Mucosa of descending colon (tissue), 3 donors: ENCODE measurements around the gene PGGT1B. TPM values are rescaled to one million over a fixed set of nuclear protein-coding genes. Genes with fewer than 3 reads are reported as not detected.

Source experiments
- ATAC-seq: fragments of 200-7000 bp; cut with Tn5 transposase; one replicate; pipeline ENCODE4 v1.9.1; 2020; ENCODE audit warnings: mild to moderate bottlenecking, moderate library complexity
- DNase-seq, 3 donors: peaks; one replicate each; pipeline ENCODE4 v3.0.0-alpha.2; 2020
- H3K36me3 ChIP-seq: fragments of 200-600 bp; one replicate; pipeline ENCODE4 v1.8.0; 2021; ENCODE audit warnings: low read depth, mild to moderate bottlenecking
- H3K4me1 ChIP-seq: fragments of 200-600 bp; one replicate; pipeline ENCODE4 v1.8.0; 2021; ENCODE audit warnings: low read depth, mild to moderate bottlenecking
- H3K4me3 ChIP-seq: fragments of 200-600 bp; one replicate; pipeline ENCODE4 v1.8.0; 2021; ENCODE audit warnings: mild to moderate bottlenecking
- H3K9me3 ChIP-seq: fragments of 200-600 bp; one replicate; pipeline ENCODE4 v1.8.0; 2021; ENCODE audit warnings: mild to moderate bottlenecking
- CTCF ChIP-seq: fragments of 200-600 bp; IDR thresholded peaks from one replicate; pipeline ENCODE4 v1.8.0; 2022; ENCODE audit warnings: antibody characterized with exemption, mild to moderate bottlenecking
- intact Hi-C, 2 donors: fragments of 100-400 bp; cut with DNase I in 1 of 2; cut with micrococcal nuclease in 1 of 2; formaldehyde crosslinking; loops; one replicate each; pipeline versions ENCODE4 v1.11.0 to v1.11.1; 2022; cut with DNase I, micrococcal nuclease
- total RNA-seq, 3 donors: library from RNA; stranded (reverse); fragmentation: NEBNext Ultra II Directional in 2 of 3; extraction: Animal tissue kit (Norgen Biotek cat#: 25700) in 2 of 3; gene quantifications; one replicate each; pipeline versions ENCODE4 v1.2.1 to v1.2.4, GENCODE V29; 2021 to 2023
- donor health status: DM: no; HTN: no; CAD: no; lungs with moderate emphysema.
- donor health status: DM: no; HTN: no; CAD: no.
- donor health status: DM: no; HTN: yes; CAD: no.

The PGGT1B gene
- total RNA-seq, 3 donors from 2014 or later, result 62.1 to 75.8 (median 72.6) TPM

DNA sequence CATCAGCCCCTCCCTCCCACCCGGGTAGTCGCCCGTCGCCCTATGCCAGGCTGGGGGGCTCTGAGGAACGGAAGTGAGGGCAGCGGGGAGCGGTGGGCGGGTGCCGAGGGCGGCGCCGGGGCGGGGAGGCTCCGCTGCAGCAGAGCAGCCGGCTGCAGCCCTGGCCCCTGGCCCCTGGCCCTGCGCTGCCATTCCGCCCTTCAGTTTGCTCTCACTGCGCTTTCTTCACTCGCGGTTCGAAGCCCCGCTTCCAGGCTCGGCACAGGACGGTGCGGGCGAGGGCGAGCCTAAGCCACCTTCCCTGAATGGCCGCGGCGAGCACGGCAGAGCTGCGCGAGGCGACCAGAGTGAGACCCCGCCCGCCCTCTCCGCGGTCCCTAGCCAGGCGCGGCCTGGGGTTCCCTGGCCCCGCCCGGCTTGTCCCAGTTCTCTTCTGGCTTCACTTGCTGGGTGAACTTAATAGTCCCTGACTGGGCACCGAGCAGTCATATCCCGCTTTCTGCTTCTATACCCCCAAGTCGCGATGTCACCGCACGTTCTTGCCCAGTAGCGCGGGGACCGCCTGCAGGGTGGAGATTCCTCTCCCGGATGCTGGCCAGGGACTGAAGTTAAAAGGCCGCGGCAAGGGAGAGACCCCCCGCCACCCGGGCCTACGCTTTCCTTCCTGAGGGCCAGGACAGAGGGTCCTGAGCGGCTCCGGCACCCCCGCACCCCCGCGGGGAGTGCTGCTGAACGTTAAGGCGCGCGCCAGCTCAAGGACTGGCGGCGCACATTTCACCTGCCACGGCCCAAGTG lies 92.3 kb downstream of the PGGT1B start:
- Histone ChIP-seq H3K4me1 (peaks cover 4% of the 10 kb centered on the region), H3K36me3 (no peaks in the 10 kb centered on the region), H3K9me3 (peaks cover 3% of the 10 kb centered on the region), H3K4me3 (peak overlapping the region; percentile 50)
- no peak for TF ChIP-seq CTCF
- peak; percentile 77 for ATAC-seq
- intact Hi-C loops, result no loop called here
- DNase-seq, result peak in 1 of 3 donors; percentile 63

DNA sequence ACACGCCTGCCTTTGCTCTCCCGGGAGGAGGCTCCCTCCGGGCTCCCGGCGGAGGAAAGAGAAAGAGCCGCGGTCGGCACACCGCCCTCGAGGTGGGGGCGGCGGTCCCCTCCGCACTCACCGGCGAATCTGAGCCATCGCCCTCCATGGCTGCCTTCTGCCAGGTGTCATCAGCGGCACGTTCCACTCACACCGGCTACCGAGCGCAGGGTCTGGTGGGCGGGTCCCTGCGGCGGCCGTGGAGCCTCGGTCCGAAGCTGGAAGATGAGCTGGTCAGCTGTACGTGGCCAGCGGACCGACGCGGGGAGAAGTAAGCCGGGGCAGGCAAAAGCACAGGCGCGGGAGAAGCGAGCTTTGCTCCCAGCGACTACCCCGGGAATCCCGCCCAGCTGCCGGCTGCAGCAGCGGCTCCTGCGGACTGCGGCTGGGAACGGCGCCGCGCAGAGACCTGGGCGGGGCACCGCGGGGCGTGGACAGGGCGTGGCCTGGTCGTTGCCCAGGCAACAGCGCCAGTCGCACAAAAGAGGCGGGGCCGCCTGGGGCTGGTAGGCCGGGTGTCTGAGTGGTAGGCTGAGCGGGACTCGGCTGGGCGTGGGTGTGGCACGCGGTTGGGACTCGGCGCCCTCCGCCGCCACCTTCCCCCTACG lies 93.1 kb downstream of the PGGT1B start, which contains the start of gene TRIM36:
TSS of gene TRIM36 (minus strand) at position 422 of the 647 bp plus-strand sequence. CDS start at position 148, 274 bp downstream.
- intact Hi-C loops, result no loop called here
- H3K4me1 ChIP-seq, result peaks cover 4% of the 10 kb centered on the region
- peak; percentile 21 for TF ChIP-seq CTCF

GRCh38 chr5:115168829-115169486 lies 93.7 kb downstream of the PGGT1B start:
- intact Hi-C loops, result no loop called here
- no peaks in the 10 kb centered on the region for H3K36me3 ChIP-seq
- H3K9me3 ChIP-seq, result peaks cover 6% of the 10 kb centered on the region
- TF ChIP-seq CTCF, result no peak
- DNase-seq, result peak in 1 of 3 donors; percentile 53
- peak overlapping the region; percentile 50 for H3K4me3 ChIP-seq
- peak; percentile 23 for ATAC-seq
- H3K4me1 ChIP-seq, result peaks cover under 1% of the 10 kb centered on the region

More for the DNA sequence above, 93.1 kb downstream of the PGGT1B start, which contains the start of gene TRIM36:
- ATAC-seq (peak; percentile 96), DNase-seq (peak; percentile 96 to 99 (median 97))
- Histone ChIP-seq H3K36me3 (no peaks in the 10 kb centered on the region), H3K4me3 (peak within 1 kb of the TSS; percentile 50), H3K9me3 (peaks cover 6% of the 10 kb centered on the region)

- no peak for TF ChIP-seq CTCF
- Histone ChIP-seq H3K4me1 (no peaks in the 10 kb centered on the region), H3K36me3 (no peaks in the 10 kb centered on the region), H3K9me3 (peaks cover 6% of the 10 kb centered on the region), H3K4me3 (no peak overlapping the region)
- intact Hi-C loops, result no loop called here
- ATAC-seq, result no peak
- DNase-seq, result peak in 1 of 3 donors; percentile 50
These were observed 95.8 kb downstream of the PGGT1B start for GRCh38 chr5:115166744-115167393.

DNA sequence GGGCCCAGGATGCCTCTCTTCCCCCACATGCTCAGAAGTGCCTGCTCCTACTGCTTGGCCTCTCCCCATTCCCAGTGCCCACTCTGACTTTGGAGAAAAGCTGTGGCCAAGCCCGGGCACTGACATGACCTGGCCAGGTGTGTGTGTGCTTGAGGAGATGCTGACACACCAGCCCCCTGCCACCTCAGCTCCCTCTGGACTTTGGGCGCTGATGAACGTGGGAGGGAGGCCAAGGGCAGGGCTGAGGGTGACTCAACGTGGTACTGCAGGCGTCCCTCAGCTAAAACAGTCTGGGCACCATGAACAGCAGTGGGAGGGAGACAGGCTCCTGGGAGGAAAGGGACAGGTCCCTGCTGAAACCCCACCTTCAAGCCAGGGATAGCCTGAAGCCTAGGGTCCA lies 96.9 kb downstream of the PGGT1B start:
- H3K36me3 ChIP-seq, result no peaks in the 10 kb centered on the region
- ATAC-seq (no peak), DNase-seq (no peak)
- intact Hi-C loops, result no loop called here
- peaks cover 6% of the 10 kb centered on the region for H3K9me3 ChIP-seq
- H3K4me3 ChIP-seq, result no peak overlapping the region
- TF ChIP-seq CTCF, result no peak
- H3K4me1 ChIP-seq, result no peaks in the 10 kb centered on the region
